A549 (cell line): ENCODE results near the gene KCNMA1. TPM values are rescaled to one million over a fixed set of nuclear protein-coding genes. Genes with fewer than 3 reads are reported as not detected.

Source experiments
- ATAC-seq, 2 experiments: fragments of 200-7000 bp in 1 of 2; fragments of >200 bp in 1 of 2; cut with Nextera tagmentation in 1 of 2; cut with Tn5 transposase in 1 of 2; 3 replicates each; pipeline versions ENCODE4 v1.8.0 to v1.9.1; 2018 to 2020; ENCODE audit warnings: mild to moderate bottlenecking in 1 of 2, moderate library complexity in 1 of 2
- CTCF ChIA-PET: fragments of 300-600 bp; sonication (Branson Sonifier 250); formaldehyde crosslinking; extraction: SDS; loops from one replicate; lab custom pipeline; 2021; ENCODE audit warnings: antibody characterized with exemption, inconsistent platforms; lab: Yijun Ruan, JAX
- POLR2A ChIA-PET: fragments of 350-600 bp; formaldehyde crosslinking; extraction: SDS; loops from one replicate; lab custom pipeline; 2021; ENCODE audit warnings: antibody characterized with exemption, inconsistent platforms; lab: Yijun Ruan, JAX
- DNase-seq, 2 experiments: peaks; one replicate each; pipeline versions ENCODE4 v3.0.0 to v3.0.0-alpha.2; 2011 to 2016; ENCODE audit warnings: low read depth in 1 of 2, low spot score in 1 of 2
- FAIRE-seq: peaks from 2 replicates; lab custom pipeline; 2011; peaks lifted over from hg19 to GRCh38; lab: Jason Lieb, UNC
- H3K27ac ChIP-seq, 2 experiments: fragments of >200 bp; sonication (Bioruptor Twin); formaldehyde crosslinking; 3 replicates each; pipeline ENCODE4 v1.5.1; 2016 to 2017
- H3K4me1 ChIP-seq: fragments of >200 bp; sonication (Bioruptor Twin); formaldehyde crosslinking; 3 replicates; pipeline ENCODE4 v1.6.1; 2016
- H3K4me2 ChIP-seq: fragments of >200 bp; sonication (Bioruptor Twin); formaldehyde crosslinking; 3 replicates; pipeline ENCODE4 v1.6.1; 2016
- H3K4me3 ChIP-seq: fragments of >200 bp; sonication (Bioruptor Twin); formaldehyde crosslinking; 3 replicates; pipeline ENCODE4 v1.5.1; 2016
- H3K9me3 ChIP-seq: fragments of >200 bp; sonication (Bioruptor Twin); formaldehyde crosslinking; 3 replicates; pipeline ENCODE4 v1.6.1; 2016
- ATOH8 ChIP-seq: fragments of 250-450 bp; sonication (Bioruptor Pico); IDR thresholded peaks from 2 replicates; pipeline ENCODE4 v1.5.0; 2020; ENCODE audit warnings: low read depth, mild to moderate bottlenecking, moderate library complexity
- BCL3 ChIP-seq: fragments of >200 bp; sonication (Bioruptor Twin); formaldehyde crosslinking; IDR thresholded peaks from 3 replicates; pipeline ENCODE4 v1.6.1; 2016
- E2F6 ChIP-seq: IDR thresholded peaks from 2 replicates; pipeline ENCODE4 v1.6.1; 2012; ENCODE audit warnings: low read depth, borderline replicate concordance
- EHF ChIP-seq: fragments of 250-450 bp; sonication (Bioruptor Pico); IDR thresholded peaks from 2 replicates; pipeline ENCODE4 v1.5.0; 2020; ENCODE audit warnings: mild to moderate bottlenecking
- ESRRA ChIP-seq: fragments of 150-350 bp; IDR thresholded peaks from 2 replicates; pipeline ENCODE4 v1.6.1; 2014; ENCODE audit warnings: mild to moderate bottlenecking, low read length, borderline replicate concordance
- FOXS1 ChIP-seq: fragments of 250-450 bp; sonication (Bioruptor Pico); IDR thresholded peaks from 2 replicates; pipeline ENCODE4 v1.5.0; 2020; ENCODE audit warnings: mild to moderate bottlenecking, moderate library complexity
- HDAC2 ChIP-seq: fragments of 200-600 bp; sonication (generic); IDR thresholded peaks from 2 replicates; pipeline ENCODE4 v1.6.1; 2016
- HES2 ChIP-seq: fragments of >200 bp; sonication (Bioruptor Twin); formaldehyde crosslinking; IDR thresholded peaks from 2 replicates; pipeline ENCODE4 v1.6.1; 2016
- HEYL ChIP-seq: fragments of 250-450 bp; sonication (Bioruptor Pico); IDR thresholded peaks from 2 replicates; pipeline ENCODE4 v1.8.0; 2021; ENCODE audit warnings: mild to moderate bottlenecking, moderate library complexity
- HMGXB4 ChIP-seq: fragments of 250-450 bp; sonication (Bioruptor Pico); IDR thresholded peaks from 2 replicates; pipeline ENCODE4 v1.5.0; 2021; ENCODE audit warnings: mild to moderate bottlenecking, moderate library complexity, borderline replicate concordance
- JUN ChIP-seq, 2 experiments: fragments of >200 bp; sonication (Bioruptor Twin); formaldehyde crosslinking; IDR thresholded peaks; 2 replicates in 1 of 2; 3 replicates in 1 of 2; pipeline ENCODE4 v1.6.1; 2016 to 2017
- KDM1A ChIP-seq: fragments of 200-600 bp; sonication (generic); IDR thresholded peaks from 2 replicates; pipeline ENCODE4 v1.6.1; 2016; ENCODE audit warnings: low read depth, mild to moderate bottlenecking
- MAFK ChIP-seq: fragments of 450-650 bp; IDR thresholded peaks from 2 replicates; pipeline ENCODE4 v1.6.1; 2014; ENCODE audit not compliant: partially characterized antibody
- MYC ChIP-seq: IDR thresholded peaks from 2 replicates; pipeline ENCODE4 v1.6.1; 2012; ENCODE audit warnings: mild to moderate bottlenecking, inconsistent platforms, low read length, improper control_type of control experiment, borderline replicate concordance
- NFE2L2 ChIP-seq: fragments of 150-350 bp; conservative IDR thresholded peaks from 2 replicates; pipeline ENCODE4 v1.6.1; 2014; ENCODE audit warnings: low read length
- NR3C1 ChIP-seq: fragments of >200 bp; sonication (Bioruptor Twin); formaldehyde crosslinking; IDR thresholded peaks from 3 replicates; pipeline ENCODE4 v1.6.1; 2017
- POLR2A ChIP-seq: IDR thresholded peaks from 2 replicates; pipeline ENCODE4 v1.6.1; 2012; ENCODE audit warnings: mild to moderate bottlenecking, low read length
- POLR2AphosphoS2 ChIP-seq: conservative IDR thresholded peaks from 2 replicates; pipeline ENCODE4 v1.6.1; 2012; ENCODE audit warnings: low read length, improper control_type of control experiment, inconsistent platforms
- RCOR1 ChIP-seq: fragments of 150-350 bp; IDR thresholded peaks from 2 replicates; pipeline ENCODE4 v1.6.1; 2014; ENCODE audit warnings: antibody characterized with exemption, low read length, low read depth
- RFX5 ChIP-seq: fragments of 450-650 bp; IDR thresholded peaks from 2 replicates; pipeline ENCODE4 v1.7.1; 2014; ENCODE audit warnings: antibody characterized with exemption, mild to moderate bottlenecking, moderate library complexity
- RNF2 ChIP-seq: fragments of 200-600 bp; sonication (generic); IDR thresholded peaks from 2 replicates; pipeline ENCODE4 v1.6.1; 2016; ENCODE audit warnings: low read depth, mild to moderate bottlenecking, antibody characterized with exemption, moderate library complexity, borderline replicate concordance
- SMC3 ChIP-seq: fragments of >200 bp; sonication (Bioruptor Twin); formaldehyde crosslinking; IDR thresholded peaks from 3 replicates; pipeline ENCODE4 v1.6.1; 2018; ENCODE audit warnings: inconsistent platforms
- SREBF2 ChIP-seq: fragments of 450-650 bp; IDR thresholded peaks from 2 replicates; pipeline ENCODE4 v1.6.1; 2014; ENCODE audit warnings: mild to moderate bottlenecking, moderate library complexity
- TFCP2L1 ChIP-seq: fragments of 250-450 bp; sonication (Bioruptor Pico); IDR thresholded peaks from 2 replicates; pipeline ENCODE4 v1.5.0; 2021; ENCODE audit warnings: mild to moderate bottlenecking
- ZC3H11A ChIP-seq: fragments of 450-650 bp; IDR thresholded peaks from 2 replicates; pipeline ENCODE4 v1.6.1; 2014; ENCODE audit warnings: antibody characterized with exemption, mild to moderate bottlenecking
- ZNF302 ChIP-seq: fragments of 250-450 bp; sonication (Bioruptor Pico); IDR thresholded peaks from 2 replicates; pipeline ENCODE4 v1.9.0; 2021; ENCODE audit warnings: inconsistent platforms, mild to moderate bottlenecking, moderate library complexity
- WGBS: methylation state at CpG from one replicate; pipeline ENCODE4 v1.1.6; 2017; ENCODE audit errors: missing lambda C conversion rate; 5-methylcytosine and 5-hydroxymethylcytosine counted together
- polyA plus RNA-seq, 4 experiments: library from polyadenylated mRNA; depleted of rRNA in 3 of 4; stranded (reverse); fragments of >200 nt; fragmentation: RNase III in 1 of 4; extraction: RNeasy Plus Mini Kit Qiagen cat#74134 plus additional on column Dnase treatment in 1 of 4; gene quantifications; 2 replicates in 3 of 4; 3 replicates in 1 of 4; pipeline ENCODE4 v1.2.3, GENCODE V29; 2011 to 2017

The KCNMA1 gene
- polyA plus RNA-seq, 2 of the 4 experiments (the other 2 are of a cell fraction): 14.9 to 30.6 TPM

- H3K4me1 ChIP-seq: peaks cover 34% of the 10 kb centered on the region
- no peak overlapping the region for H3K4me2 ChIP-seq
- POLR2A ChIA-PET: no interaction called here
- TF ChIP-seq ATOH8 (CRISPR knock-in tag) (no peak), SREBF2 (no peak), ZC3H11A (no peak), HMGXB4 (CRISPR knock-in tag) (no peak), EHF (CRISPR knock-in tag) (no peak), RCOR1 (no peak), JUN (IDR thresholded peaks at IDR 0.05) (no peak), NR3C1 (no peak), POLR2A (no peak), FOXS1 (CRISPR knock-in tag) (no peak), HDAC2 (no peak), KDM1A (no peak), RNF2 (no peak), HES2 (no peak), MYC (no peak), HEYL (CRISPR knock-in tag) (no peak), ZNF302 (CRISPR knock-in tag) (no peak)
- TF ChIP-seq, all 56 proteins: peak for 0
- FAIRE-seq (no peak), DNase-seq (no peak), ATAC-seq (no peak)
- WGBS: 92% methylated on average over 1 of the region's 1 CpG
- H3K9me3 ChIP-seq: no peaks in the 10 kb centered on the region
- CTCF ChIA-PET: interaction anchor here (0.8 to 6.2 kb wide), 5 partner anchors 8 to 338 kb away, joined by 3 to 32 read pairs (median 3); no protein-coding TSS in a partner anchor
- H3K27ac ChIP-seq: peak overlapping the region in 1 of 2 experiments; percentile 82; a peak in 3 of 6 replicates
- no peak overlapping the region for H3K4me3 ChIP-seq
These were observed 125.4 kb downstream of the KCNMA1 start for GRCh38 chr10:77512219-77512578.

GRCh38 chr10:77511498-77512218 lies 126.0 kb downstream of the KCNMA1 start:
- FAIRE-seq (no peak), ATAC-seq (no peak), DNase-seq (no peak)
- 81% methylated on average over 6 of the region's 6 CpGs for WGBS
- POLR2A ChIA-PET: no interaction called here
- Histone ChIP-seq H3K4me3 (no peak overlapping the region), H3K4me2 (no peak overlapping the region), H3K9me3 (no peaks in the 10 kb centered on the region), H3K4me1 (peaks cover 39% of the 10 kb centered on the region), H3K27ac (peak overlapping the region in 1 of 2 experiments; percentile 49; a peak in 3 of 6 replicates)
- TF ChIP-seq POLR2A (no peak), NFE2L2 (no peak), POLR2AphosphoS2 (no peak), MAFK (no peak)
- CTCF ChIA-PET: interaction anchor here (0.8 to 6.2 kb wide), 5 partner anchors 8 to 338 kb away, joined by 3 to 32 read pairs (median 3); no protein-coding TSS in a partner anchor

GRCh38 chr10:77510695-77511094 lies 126.9 kb downstream of the KCNMA1 start:
- peak overlapping the region in 1 of 2 experiments; percentile 49; a peak in 2 of 6 replicates for H3K27ac ChIP-seq
- ChIA-PET CTCF (no interaction called here), POLR2A (no interaction called here)
- DNase-seq: no peak
- H3K4me3 ChIP-seq: no peak overlapping the region
- H3K4me2 ChIP-seq: no peak overlapping the region
- 80% methylated on average over 7 of the region's 7 CpGs for WGBS
- H3K9me3 ChIP-seq: no peaks in the 10 kb centered on the region
- H3K4me1 ChIP-seq: peaks cover 49% of the 10 kb centered on the region
- no peak for FAIRE-seq
- no peak for ATAC-seq
- TF ChIP-seq ESRRA (no peak), RCOR1 (no peak), MAFK (no peak), ZNF302 (CRISPR knock-in tag) (no peak), E2F6 (no peak), SMC3 (no peak), RFX5 (no peak), KDM1A (no peak), SREBF2 (no peak), BCL3 (no peak), TFCP2L1 (no peak), HMGXB4 (CRISPR knock-in tag) (no peak)
